ENCODE results near the gene TUBD1. TPM values are rescaled to one million over a fixed set of nuclear protein-coding genes. Genes with fewer than 3 reads are reported as not detected.
"Not testable (repeated sequence)": the region's sequence is repeated elsewhere in the genome, so short reads cannot be mapped to it uniquely, and the experiment has no call there.

The TUBD1 gene
- total RNA-seq, 1 donor from 2014 or later = 7.5 TPM

DNA sequence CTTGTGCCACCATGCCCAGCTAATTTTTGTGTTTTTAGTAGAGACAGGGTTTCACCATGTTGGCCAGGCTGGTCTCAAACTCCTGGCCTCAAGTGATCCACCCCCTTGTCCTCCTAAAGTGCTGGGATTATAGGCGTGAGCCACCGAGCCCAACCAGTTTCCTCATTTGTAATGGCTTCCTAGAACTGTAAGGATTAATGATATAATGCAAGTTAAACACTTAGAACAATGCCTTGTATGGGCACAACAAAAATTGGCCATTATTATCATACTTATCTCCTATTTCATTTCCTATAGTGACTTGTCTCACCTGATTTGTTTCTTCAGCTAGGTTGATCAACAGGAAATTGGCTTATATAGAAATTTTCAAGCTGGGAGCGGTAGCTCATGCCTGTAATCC is 14.1 kb downstream of the TUBD1 start:
- intact Hi-C loops (cut with DNase I) = no loop called here
- DNase-seq (ENCODE audit: low spot score) = no peak

- intact Hi-C loops (cut with DNase I) = no loop called here
- no peak for DNase-seq (ENCODE audit: low spot score)
These were observed 14.8 kb downstream of the TUBD1 start for GRCh38 chr17:59877965-59878364.

- no peak for DNase-seq (ENCODE audit: low spot score)
- intact Hi-C loops (cut with DNase I) = no loop called here
These were observed 16.6 kb downstream of the TUBD1 start for GRCh38 chr17:59876107-59876506.

GRCh38 chr17:59874376-59874775 is 18.4 kb downstream of the TUBD1 start:
- intact Hi-C loops (cut with DNase I) = no loop called here
- DNase-seq (ENCODE audit: low spot score) = no peak

- intact Hi-C loops (cut with DNase I); DNase-seq (ENCODE audit: low spot score): not testable (repeated sequence)
These were observed 19.3 kb downstream of the TUBD1 start for GRCh38 chr17:59873414-59873813.

- intact Hi-C loops (cut with DNase I) = no loop called here
- no peak for DNase-seq (ENCODE audit: low spot score)
These were observed 20.4 kb downstream of the TUBD1 start for GRCh38 chr17:59872351-59872750.

DNA sequence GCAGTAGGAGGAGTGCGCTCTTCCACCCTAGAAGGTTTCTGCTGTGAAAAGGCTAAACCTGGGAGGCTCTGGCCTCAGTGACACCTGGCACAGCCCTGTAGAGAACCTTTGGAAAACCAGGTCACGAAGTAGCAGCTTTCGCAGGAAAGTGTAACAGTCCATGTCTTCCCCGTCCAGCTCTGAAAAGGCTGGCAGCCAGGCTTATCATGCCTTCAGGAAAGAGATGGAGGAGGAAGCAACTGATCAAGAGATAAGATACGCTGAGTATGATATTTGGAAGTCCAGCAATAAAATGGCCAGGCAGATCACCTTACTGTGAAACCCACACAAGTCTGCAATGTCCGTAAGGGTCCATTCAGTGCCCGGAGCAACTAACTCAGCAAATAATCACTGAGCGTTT is 22.3 kb downstream of the TUBD1 start:
- intact Hi-C loops (cut with DNase I) = no loop called here
- no peak for DNase-seq (ENCODE audit: low spot score)

DNA sequence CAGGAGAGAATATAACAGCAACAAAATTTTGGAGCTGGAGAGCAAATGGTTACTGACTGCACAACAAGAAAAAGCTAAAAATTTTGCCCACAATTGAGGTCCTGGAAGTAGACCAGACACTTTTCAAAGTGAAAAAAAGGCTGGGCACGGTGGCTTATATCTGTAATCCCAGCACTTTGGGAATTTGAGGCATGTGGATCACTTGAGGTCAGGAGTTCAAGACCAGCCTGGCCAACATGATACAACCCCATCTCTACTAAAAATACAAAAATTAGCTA is 22.9 kb downstream of the TUBD1 start:
- no peak for DNase-seq (ENCODE audit: low spot score)
- intact Hi-C loops (cut with DNase I) = no loop called here

GRCh38 chr17:59863616-59864015 is 29.1 kb downstream of the TUBD1 start:
- intact Hi-C loops (cut with DNase I) = no loop called here

GRCh38 chr17:59859444-59860025 is 33.2 kb downstream of the TUBD1 start:
- no peak for DNase-seq (ENCODE audit: low spot score)
- intact Hi-C loops (cut with DNase I) = no loop called here

More at GRCh38 chr17:59863616-59864015, 29.1 kb downstream of the TUBD1 start:
- DNase-seq (ENCODE audit: low spot score) = no peak

DNA sequence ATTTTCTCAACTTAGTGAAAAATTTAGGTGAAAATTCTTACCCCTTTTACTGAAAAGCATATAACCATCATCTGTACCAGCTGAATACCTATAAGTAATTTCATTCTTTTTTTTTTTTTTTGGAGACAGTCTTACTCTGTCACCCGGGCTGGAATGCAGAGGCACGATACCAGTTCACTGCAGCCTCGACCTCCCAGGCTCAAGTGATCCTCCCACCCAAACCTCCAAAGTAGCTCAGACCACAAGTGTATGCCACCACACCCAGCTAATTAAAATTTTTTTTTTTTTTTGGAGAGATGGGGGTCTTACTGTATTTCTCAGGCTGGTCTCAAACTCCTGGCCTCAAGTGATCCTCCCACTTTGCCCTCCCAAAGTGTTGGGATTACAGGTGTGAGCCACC is 33.8 kb downstream of the TUBD1 start:
- intact Hi-C loops (cut with DNase I) = no loop called here
- no peak for DNase-seq (ENCODE audit: low spot score)

- no peak for DNase-seq (ENCODE audit: low spot score)
These were observed 34.5 kb downstream of the TUBD1 start for GRCh38 chr17:59858167-59858816.

DNA sequence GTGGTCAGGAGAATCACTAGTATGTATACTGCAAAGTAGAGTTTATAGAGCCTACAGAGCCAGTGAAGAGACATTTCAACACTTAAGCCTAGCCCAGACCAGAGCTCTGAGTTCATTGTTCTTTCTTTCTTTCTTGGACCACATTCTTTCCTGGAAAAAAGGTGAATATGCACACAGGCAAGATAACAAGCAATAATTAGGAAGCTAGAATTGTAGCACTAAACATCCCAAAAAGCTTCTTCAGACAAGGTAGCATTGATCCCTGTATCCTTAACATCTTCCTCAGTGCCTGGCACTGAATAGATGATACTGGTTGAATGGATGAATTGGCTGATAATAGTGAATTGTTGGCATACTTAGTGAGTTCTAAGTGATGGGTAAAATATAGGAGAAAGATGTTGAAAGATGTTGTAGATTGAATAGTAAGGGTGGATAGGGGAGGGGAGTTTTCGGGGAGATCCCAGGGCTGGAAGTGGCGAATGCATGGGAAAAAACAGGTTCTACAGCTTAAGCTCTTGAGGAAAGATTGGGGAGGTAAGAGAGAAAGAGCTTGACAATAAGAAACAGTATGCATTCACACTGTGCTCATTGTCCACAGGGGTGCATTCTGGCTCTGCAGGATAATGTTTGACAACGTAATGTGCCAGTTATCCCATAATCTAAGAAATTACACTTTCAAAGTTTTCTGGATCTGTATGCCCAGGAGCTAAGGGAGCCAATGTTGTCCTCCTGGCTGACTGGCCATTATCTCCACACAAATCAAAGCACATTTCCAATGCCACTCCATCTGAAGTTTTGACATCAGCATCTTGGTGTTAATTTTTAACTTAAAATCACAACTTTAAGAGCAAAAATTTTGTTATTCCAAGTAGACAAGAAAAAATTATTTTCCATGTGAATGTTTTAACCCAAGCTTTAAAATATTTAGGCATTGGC is 35.6 kb downstream of the TUBD1 start:
- no peak for DNase-seq (ENCODE audit: low spot score)
- intact Hi-C loops (cut with DNase I) = no loop called here

More at GRCh38 chr17:59858167-59858816, 34.5 kb downstream of the TUBD1 start:
- intact Hi-C loops (cut with DNase I) = no loop called here

GRCh38 chr17:59853919-59854729 is 38.6 kb downstream of the TUBD1 start:
- DNase-seq (ENCODE audit: low spot score); intact Hi-C loops (cut with DNase I): not testable (repeated sequence)

- intact Hi-C loops (cut with DNase I) = no loop called here
- DNase-seq (ENCODE audit: low spot score) = no peak
These were observed 39.4 kb downstream of the TUBD1 start for GRCh38 chr17:59853168-59853918.

- intact Hi-C loops (cut with DNase I) = not testable (repeated sequence)
These were observed 39.9 kb downstream of the TUBD1 start for GRCh38 chr17:59852847-59853167.

DNA sequence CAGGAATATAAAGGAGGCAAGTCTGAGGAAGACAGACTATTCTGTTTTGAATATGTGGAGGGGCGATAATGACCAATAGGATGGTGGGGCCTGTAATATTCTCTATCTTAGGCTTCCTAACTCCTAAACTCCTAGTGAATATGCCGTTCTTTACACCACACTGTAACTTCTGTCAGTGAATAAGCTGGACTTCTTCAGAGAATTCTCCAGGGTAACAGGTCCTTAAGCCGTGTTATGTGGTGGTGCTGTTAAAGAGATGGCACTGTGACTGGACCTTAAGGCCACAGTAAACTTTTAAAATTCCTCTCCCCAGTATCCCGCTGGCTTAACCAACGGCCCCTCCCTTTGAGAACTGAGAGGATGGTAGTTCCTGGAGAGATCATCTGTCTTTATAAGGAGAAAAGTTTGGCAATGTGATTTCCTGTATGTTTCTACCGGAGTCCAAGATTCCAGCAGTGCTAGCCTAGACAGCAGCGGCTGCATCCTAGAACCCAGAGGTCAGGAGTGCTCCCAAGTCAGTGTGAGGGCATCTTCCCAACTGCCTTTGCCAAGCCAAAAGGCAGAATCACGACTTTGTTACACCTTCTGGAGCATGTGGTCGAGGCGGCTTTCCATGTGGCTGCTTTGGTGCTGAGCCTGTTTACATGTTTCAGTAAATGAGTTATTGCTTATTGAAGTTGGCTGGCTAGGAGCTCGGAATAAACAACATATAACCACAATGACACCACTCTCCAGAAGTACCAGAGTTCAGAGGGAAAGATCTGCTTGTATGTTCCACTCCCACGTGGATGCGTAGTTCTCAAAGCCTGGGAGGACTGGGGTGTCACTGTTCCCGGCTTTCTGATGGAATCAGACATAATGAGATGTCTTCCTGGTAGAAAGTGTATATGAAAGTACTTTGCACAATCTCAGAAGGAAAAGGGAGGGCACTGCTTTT is 41.0 kb downstream of the TUBD1 start:
- DNase-seq (ENCODE audit: low spot score) = no peak
- intact Hi-C loops (cut with DNase I) = no loop called here

More at GRCh38 chr17:59852847-59853167, 39.9 kb downstream of the TUBD1 start:
- not testable (repeated sequence) for DNase-seq (ENCODE audit: low spot score)

GRCh38 chr17:59850311-59850710 is 42.4 kb downstream of the TUBD1 start:
- DNase-seq (ENCODE audit: low spot score); intact Hi-C loops (cut with DNase I): not testable (repeated sequence)
